ENCODE measurements around the gene LRRTM4. TPM values are rescaled to one million over a fixed set of nuclear protein-coding genes. Genes with fewer than 3 reads are reported as not detected.

Gene LRRTM4
- total RNA-seq, 4 donors from 2014 or later = not detected

- H3K27ac ChIP-seq = no peak overlapping the region
- H3K4me1 ChIP-seq = no peaks in the 10 kb centered on the region
- H3K36me3 ChIP-seq = no peaks in the 10 kb centered on the region
- H3K9me3 ChIP-seq = no peaks in the 10 kb centered on the region
- DNase-seq = no peak
- WGBS, 2 donors = 81% methylated on average over 7 of the region's 7 CpGs
- intact Hi-C loops (cut with DNase I) = no loop called here
- H3K27me3 ChIP-seq = no peaks in the 10 kb centered on the region
- no peak for TF ChIP-seq POLR2A (IDR thresholded peaks at IDR 0.05)
- TF ChIP-seq, protein P1, sequence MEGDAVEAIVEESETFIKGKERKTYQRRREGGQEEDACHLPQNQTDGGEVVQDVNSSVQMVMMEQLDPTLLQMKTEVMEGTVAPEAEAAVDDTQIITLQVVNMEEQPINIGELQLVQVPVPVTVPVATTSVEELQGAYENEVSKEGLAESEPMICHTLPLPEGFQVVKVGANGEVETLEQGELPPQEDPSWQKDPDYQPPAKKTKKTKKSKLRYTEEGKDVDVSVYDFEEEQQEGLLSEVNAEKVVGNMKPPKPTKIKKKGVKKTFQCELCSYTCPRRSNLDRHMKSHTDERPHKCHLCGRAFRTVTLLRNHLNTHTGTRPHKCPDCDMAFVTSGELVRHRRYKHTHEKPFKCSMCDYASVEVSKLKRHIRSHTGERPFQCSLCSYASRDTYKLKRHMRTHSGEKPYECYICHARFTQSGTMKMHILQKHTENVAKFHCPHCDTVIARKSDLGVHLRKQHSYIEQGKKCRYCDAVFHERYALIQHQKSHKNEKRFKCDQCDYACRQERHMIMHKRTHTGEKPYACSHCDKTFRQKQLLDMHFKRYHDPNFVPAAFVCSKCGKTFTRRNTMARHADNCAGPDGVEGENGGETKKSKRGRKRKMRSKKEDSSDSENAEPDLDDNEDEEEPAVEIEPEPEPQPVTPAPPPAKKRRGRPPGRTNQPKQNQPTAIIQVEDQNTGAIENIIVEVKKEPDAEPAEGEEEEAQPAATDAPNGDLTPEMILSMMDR (IDR thresholded peaks at IDR 0.05) = no peak
- no peak overlapping the region for H3K4me3 ChIP-seq (replicated peaks in 1 of 3)
These were observed 762.4 kb downstream of the LRRTM4 start for GRCh38 chr2:76759634-76760366.

- H3K4me3 ChIP-seq (replicated peaks in 1 of 3) = no peak overlapping the region
- DNase-seq = no peak
- H3K27ac ChIP-seq = no peak overlapping the region
- intact Hi-C loops (cut with DNase I) = no loop called here
- TF ChIP-seq, protein P1 (IDR thresholded peaks at IDR 0.05) = no peak
- no peak for TF ChIP-seq POLR2A (IDR thresholded peaks at IDR 0.05)
- WGBS, 2 donors = 13 to 15% methylated on average over 1 of the region's 1 CpG
- H3K27me3 ChIP-seq = no peaks in the 10 kb centered on the region
- no peaks in the 10 kb centered on the region for H3K36me3 ChIP-seq
- H3K9me3 ChIP-seq = no peaks in the 10 kb centered on the region
- no peaks in the 10 kb centered on the region for H3K4me1 ChIP-seq
These were observed 769.7 kb downstream of the LRRTM4 start for GRCh38 chr2:76752506-76752905.

DNA sequence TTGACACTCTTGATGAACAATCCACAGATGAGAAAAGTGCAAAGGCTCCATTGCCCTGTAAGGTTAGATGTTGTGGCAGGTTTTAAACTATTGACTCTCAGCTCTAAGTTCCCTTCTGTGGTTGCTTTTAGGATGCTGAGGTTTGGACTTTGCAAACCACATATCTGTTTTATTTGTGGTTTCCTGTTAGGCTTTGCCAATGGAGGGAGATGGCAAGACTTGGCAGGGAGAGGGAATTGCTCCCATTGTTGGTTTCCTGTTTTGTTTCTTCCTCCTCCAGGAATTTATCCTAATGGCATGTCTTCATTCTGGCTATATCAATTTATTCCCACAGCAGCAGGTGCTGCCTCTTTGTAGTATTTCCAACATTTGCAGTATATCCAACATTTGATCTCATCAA, 772.3 kb downstream of the LRRTM4 start:
- H3K27ac ChIP-seq = no peak overlapping the region
- intact Hi-C loops (cut with DNase I) = no loop called here
- H3K9me3 ChIP-seq = no peaks in the 10 kb centered on the region
- no peak for DNase-seq
- H3K4me1 ChIP-seq = no peaks in the 10 kb centered on the region
- TF ChIP-seq POLR2A (IDR thresholded peaks at IDR 0.05) = no peak
- TF ChIP-seq, protein P1 (IDR thresholded peaks at IDR 0.05) = no peak
- no peak overlapping the region for H3K4me3 ChIP-seq (replicated peaks in 1 of 3)
- H3K36me3 ChIP-seq = no peaks in the 10 kb centered on the region
- no peaks in the 10 kb centered on the region for H3K27me3 ChIP-seq

GRCh38 chr2:76748581-76749296, 773.4 kb downstream of the LRRTM4 start:
- no peaks in the 10 kb centered on the region for H3K9me3 ChIP-seq
- TF ChIP-seq, protein P1 (IDR thresholded peaks at IDR 0.05) = no peak
- no peak for TF ChIP-seq POLR2A (IDR thresholded peaks at IDR 0.05)
- no peak for DNase-seq
- intact Hi-C loops (cut with DNase I) = no loop called here
- no peak overlapping the region for H3K27ac ChIP-seq
- H3K4me1 ChIP-seq = no peaks in the 10 kb centered on the region
- no peaks in the 10 kb centered on the region for H3K36me3 ChIP-seq
- H3K4me3 ChIP-seq (replicated peaks in 1 of 3) = no peak overlapping the region
- WGBS, 2 donors = 94% methylated on average over 14 of the region's 14 CpGs
- no peaks in the 10 kb centered on the region for H3K27me3 ChIP-seq

DNA sequence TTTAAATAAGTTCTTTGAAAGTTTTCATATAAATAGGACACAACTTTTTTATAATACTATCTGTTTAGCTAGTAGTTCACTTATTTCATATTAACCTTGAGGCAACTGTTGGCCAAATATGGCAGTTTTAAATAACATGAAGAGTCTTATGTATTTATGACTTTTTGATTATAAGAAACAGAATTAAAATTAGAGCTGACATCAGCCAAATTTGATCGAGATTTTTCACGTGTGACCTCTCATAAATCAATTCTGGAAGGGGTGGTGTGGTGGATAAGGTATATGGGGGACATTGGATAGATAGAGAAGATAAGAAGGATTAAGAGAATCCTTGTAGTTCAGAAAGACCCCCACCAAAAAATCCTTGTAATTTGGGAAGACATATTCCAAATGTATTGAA, 776.6 kb downstream of the LRRTM4 start:
- Histone ChIP-seq H3K4me1 (no peaks in the 10 kb centered on the region), H3K4me3 (replicated peaks in 1 of 3) (no peak overlapping the region), H3K27me3 (no peaks in the 10 kb centered on the region), H3K27ac (no peak overlapping the region), H3K9me3 (no peaks in the 10 kb centered on the region), H3K36me3 (no peaks in the 10 kb centered on the region)
- intact Hi-C loops (cut with DNase I) = no loop called here
- DNase-seq = no peak
- 88 to 93% methylated on average over 2 of the region's 2 CpGs for WGBS, 2 donors
- TF ChIP-seq, protein P1 (IDR thresholded peaks at IDR 0.05) = no peak
- TF ChIP-seq POLR2A (IDR thresholded peaks at IDR 0.05) = no peak

Data from thyroid gland (tissue), 4 donors.